ENCODE measurements around the gene NMUR1.

NMUR1 gene

GRCh38 chr2:231525248-231526163, 4.7 kb downstream of the NMUR1 start:
- DNase-seq: no peak

GRCh38 chr2:231524477-231525247, 5.6 kb downstream of the NMUR1 start:
- DNase-seq: no peak

- no peak for DNase-seq
Measured at GRCh38 chr2:231523451-231524285, 6.6 kb downstream of the NMUR1 start.

- no peak for DNase-seq
Measured at GRCh38 chr2:231522418-231523180, 7.6 kb downstream of the NMUR1 start.

- DNase-seq: no peak
Measured at GRCh38 chr2:231521443-231521842, 8.8 kb downstream of the NMUR1 start.

GRCh38 chr2:231519975-231520555, 10.2 kb downstream of the NMUR1 start:
- no peak for DNase-seq

- no peak for DNase-seq
Measured at GRCh38 chr2:231518771-231519170, 11.5 kb downstream of the NMUR1 start.

GRCh38 chr2:231515603-231516002, 14.6 kb downstream of the NMUR1 start:
- peak; percentile 37 for DNase-seq

GRCh38 chr2:231514951-231515297, 15.3 kb downstream of the NMUR1 start:
- no peak for DNase-seq

- DNase-seq: peak; percentile 97
Measured at GRCh38 chr2:231514225-231514950, 15.9 kb downstream of the NMUR1 start.

- no peak for DNase-seq
Measured at GRCh38 chr2:231513746-231514224, 16.5 kb downstream of the NMUR1 start.

- no peak for DNase-seq
Measured at GRCh38 chr2:231512222-231512621, 18.0 kb downstream of the NMUR1 start.

- DNase-seq: no peak
Measured at GRCh38 chr2:231503766-231504165, 26.5 kb downstream of the NMUR1 start.

- no peak for DNase-seq
Measured at GRCh38 chr2:231502596-231502995, 27.6 kb downstream of the NMUR1 start.

GRCh38 chr2:231497651-231498050, 32.6 kb downstream of the NMUR1 start:
- DNase-seq: no peak

- no peak for DNase-seq
Measured at GRCh38 chr2:231494669-231495068, 35.6 kb downstream of the NMUR1 start.

- DNase-seq: no peak
Measured at GRCh38 chr2:231490801-231491200, 39.4 kb downstream of the NMUR1 start.

- DNase-seq: no peak
Measured at GRCh38 chr2:231489990-231490389, 40.3 kb downstream of the NMUR1 start.

- no peak for DNase-seq
Measured at GRCh38 chr2:231488331-231488730, 41.9 kb downstream of the NMUR1 start.

GRCh38 chr2:231486851-231487596, 43.2 kb downstream of the NMUR1 start:
- DNase-seq: no peak

Data from OCI-M1 (cell line).